HepG2 (cell line): ENCODE measurements around the gene NEAT1. TPM values are rescaled to one million over a fixed set of nuclear protein-coding genes. Genes with fewer than 3 reads are reported as not detected.

Experiments
- AKNA ChIP-seq: sonication (generic); formaldehyde crosslinking; IDR thresholded peaks from 2 replicates; pipeline ENCODE4 v1.4.0; 2020; ENCODE audit warnings: missing genetic modification reagents, borderline replicate concordance
- EP300 ChIP-seq, 3 experiments: sonication (generic) in 1 of 3; formaldehyde crosslinking in 1 of 3; IDR thresholded peaks; 2 replicates each; pipeline versions ENCODE4 v1.5.1 to v1.6.1; 2011 to 2020; ENCODE audit warnings: low read depth in 2 of 3, low read length in 2 of 3, borderline replicate concordance in 1 of 3, improper control_type of control experiment in 1 of 3, mild to moderate bottlenecking in 1 of 3, missing genetic modification reagents in 1 of 3, moderate library complexity in 1 of 3
- FUBP1 ChIP-seq: sonication (generic); formaldehyde crosslinking; IDR thresholded peaks from 2 replicates; pipeline ENCODE4 v1.5.1; 2020; ENCODE audit warnings: missing genetic modification reagents, mild to moderate bottlenecking, borderline replicate concordance
- LRRFIP1 ChIP-seq: sonication (generic); formaldehyde crosslinking; conservative IDR thresholded peaks from 2 replicates; pipeline ENCODE4 v1.4.0; 2020; ENCODE audit warnings: missing genetic modification reagents
- MTF1 ChIP-seq: sonication (generic); formaldehyde crosslinking; IDR thresholded peaks from 2 replicates; pipeline ENCODE4 v1.5.0; 2020; ENCODE audit warnings: missing genetic modification reagents
- NCOA5 ChIP-seq: sonication (generic); formaldehyde crosslinking; IDR thresholded peaks from 2 replicates; pipeline ENCODE4 v1.4.0; 2020; ENCODE audit warnings: missing genetic modification reagents
- NFKB2 ChIP-seq: sonication (generic); formaldehyde crosslinking; IDR thresholded peaks from 2 replicates; pipeline ENCODE4 v1.4.0; 2020; ENCODE audit warnings: missing genetic modification reagents, borderline replicate concordance
- PBX3 ChIP-seq: sonication (generic); formaldehyde crosslinking; IDR thresholded peaks from 2 replicates; pipeline ENCODE4 v1.8.1; 2023; ENCODE audit warnings: missing genetic modification reagents, inconsistent platforms, borderline replicate concordance
- SMAD9 ChIP-seq: sonication (generic); formaldehyde crosslinking; IDR thresholded peaks from 2 replicates; pipeline ENCODE4 v1.5.1; 2020; ENCODE audit warnings: mild to moderate bottlenecking, missing genetic modification reagents
- SP5 ChIP-seq: IDR thresholded peaks from 2 replicates; pipeline ENCODE4 v1.6.1; 2016; ENCODE audit warnings: low read depth, borderline replicate concordance
- ZBTB26 ChIP-seq: IDR thresholded peaks from 2 replicates; pipeline ENCODE4 v1.6.1; 2016; ENCODE audit warnings: missing compliant biosample characterization, missing genetic modification reagents, borderline replicate concordance
- ZFP90 ChIP-seq: sonication (generic); formaldehyde crosslinking; IDR thresholded peaks from 2 replicates; pipeline ENCODE4 v1.8.0; 2022; ENCODE audit warnings: missing genetic modification reagents, mild to moderate bottlenecking, inconsistent platforms, borderline replicate concordance
- ZNF446 ChIP-seq: sonication (generic); formaldehyde crosslinking; IDR thresholded peaks from 2 replicates; pipeline ENCODE4 v1.5.0; 2020; ENCODE audit warnings: mild to moderate bottlenecking, missing genetic modification reagents
- ZNF792 ChIP-seq: IDR thresholded peaks from 2 replicates; pipeline ENCODE4 v1.6.1; 2016
- ZNF878 ChIP-seq: sonication (generic); formaldehyde crosslinking; IDR thresholded peaks from 2 replicates; pipeline ENCODE4 v1.8.1; 2023; ENCODE audit warnings: mild to moderate bottlenecking, missing genetic modification reagents, moderate library complexity
- polyA plus RNA-seq, 8 experiments: library from polyadenylated mRNA; depleted of rRNA in 3 of 8; stranded (reverse) in 7 of 8; unstranded in 1 of 8; fragments of >200 nt; fragmentation: Illumina TruSeq in 4 of 8; extraction: Trizol in 4 of 8; gene quantifications; 2 replicates each; pipeline versions ENCODE4 v1.2.1 to v1.2.3, GENCODE V29; 2011 to 2016; ENCODE audit warnings: low read depth in 4 of 8, missing spikeins in 1 of 8, mixed read lengths in 1 of 8; ENCODE audit not compliant: insufficient read depth in 1 of 8
- total RNA-seq, 5 experiments: library from RNA; depleted of rRNA; stranded (reverse); fragments of >200 nt; fragmentation: Illumina TruSeq; extraction: Trizol; gene quantifications; 2 replicates each; pipeline ENCODE4 v1.2.3, GENCODE V29; 2016; ENCODE audit warnings: low read depth in 1 of 5

The NEAT1 gene
- total and polyA plus RNA-seq, 2 of the 13 experiments (the other 11 are each of a cell fraction or from before 2014, with no cell fraction given) = 20.5 to 41.2 TPM

- no peak for TF ChIP-seq LRRFIP1 (CRISPR knock-in tag)
- no peak for TF ChIP-seq ZNF878 (CRISPR knock-in tag)
- TF ChIP-seq ZNF792 (CRISPR knock-in tag) = no peak; the same call in 1 of the 2 replicates
- 0 out of 2 replicates have a peak, but pooled peaks have one; percentile 22 for TF ChIP-seq SMAD9 (CRISPR knock-in tag)
- no peak for TF ChIP-seq MTF1 (CRISPR knock-in tag)
- TF ChIP-seq ZFP90 = no peak; the same call in 1 of the 2 replicates
- no peak; the same call in 1 of the 2 replicates for TF ChIP-seq ZNF446 (CRISPR knock-in tag)
- TF ChIP-seq SP5 (CRISPR knock-in tag) = no peak; the same call in 1 of the 2 replicates
- peak; percentile 59; a peak in 3 of 4 replicates for TF ChIP-seq EP300 (IDR thresholded peaks at IDR 0.05; ENCODE audit: low read depth in 2 of 2, low read length in 2 of 2)
- 0 out of 2 replicates have a peak, but pooled peaks have one; percentile 46 for TF ChIP-seq EP300 (CRISPR knock-in tag; IDR thresholded peaks at IDR 0.05; ENCODE audit: borderline replicate concordance)
- TF ChIP-seq ZBTB26 (CRISPR knock-in tag) = peak; percentile 56; the same call in 1 of the 2 replicates
- no peak for TF ChIP-seq FUBP1 (CRISPR knock-in tag)
- TF ChIP-seq NFKB2 = peak; percentile 81; the same call in 1 of the 2 replicates
- no peak for TF ChIP-seq PBX3 (CRISPR knock-in tag)
- no peak for TF ChIP-seq AKNA (CRISPR knock-in tag)
- no peak for TF ChIP-seq NCOA5 (CRISPR knock-in tag)
These were observed 54.8 kb downstream of the NEAT1 start (continued) for GRCh38 chr11:65477149-65477965.
